ENCODE measurements around the gene UPF2.

Gene UPF2

GRCh38 chr10:11933577-11934223 is 108.9 kb downstream of the UPF2 start:
- no peak overlapping the region for H3K27ac ChIP-seq
- TF ChIP-seq, protein P1, sequence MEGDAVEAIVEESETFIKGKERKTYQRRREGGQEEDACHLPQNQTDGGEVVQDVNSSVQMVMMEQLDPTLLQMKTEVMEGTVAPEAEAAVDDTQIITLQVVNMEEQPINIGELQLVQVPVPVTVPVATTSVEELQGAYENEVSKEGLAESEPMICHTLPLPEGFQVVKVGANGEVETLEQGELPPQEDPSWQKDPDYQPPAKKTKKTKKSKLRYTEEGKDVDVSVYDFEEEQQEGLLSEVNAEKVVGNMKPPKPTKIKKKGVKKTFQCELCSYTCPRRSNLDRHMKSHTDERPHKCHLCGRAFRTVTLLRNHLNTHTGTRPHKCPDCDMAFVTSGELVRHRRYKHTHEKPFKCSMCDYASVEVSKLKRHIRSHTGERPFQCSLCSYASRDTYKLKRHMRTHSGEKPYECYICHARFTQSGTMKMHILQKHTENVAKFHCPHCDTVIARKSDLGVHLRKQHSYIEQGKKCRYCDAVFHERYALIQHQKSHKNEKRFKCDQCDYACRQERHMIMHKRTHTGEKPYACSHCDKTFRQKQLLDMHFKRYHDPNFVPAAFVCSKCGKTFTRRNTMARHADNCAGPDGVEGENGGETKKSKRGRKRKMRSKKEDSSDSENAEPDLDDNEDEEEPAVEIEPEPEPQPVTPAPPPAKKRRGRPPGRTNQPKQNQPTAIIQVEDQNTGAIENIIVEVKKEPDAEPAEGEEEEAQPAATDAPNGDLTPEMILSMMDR (IDR thresholded peaks at IDR 0.05), result no peak
- no peak for TF ChIP-seq ZFX (IDR thresholded peaks at IDR 0.05; ENCODE audit: borderline replicate concordance)

DNA sequence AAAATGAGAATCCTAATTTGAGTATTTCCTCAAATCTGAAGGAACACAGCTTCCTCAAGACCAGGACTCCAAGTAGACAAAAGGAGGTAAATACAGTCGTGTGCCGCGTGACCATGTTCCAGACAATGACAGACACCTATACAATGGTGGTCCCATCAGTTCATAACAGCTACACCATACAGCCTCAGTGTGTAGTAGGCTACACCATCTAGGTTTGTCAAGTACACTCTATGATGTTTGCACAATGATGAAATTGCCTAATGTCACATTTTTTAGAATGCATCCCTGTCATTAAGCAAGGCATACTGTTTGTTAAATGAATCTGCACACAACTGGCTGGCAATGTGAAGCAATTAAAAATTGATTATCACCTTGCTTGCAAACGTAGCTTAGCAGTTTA is 111.6 kb downstream of the UPF2 start:
- H3K27ac ChIP-seq, result no peak overlapping the region
- TF ChIP-seq ZFX (IDR thresholded peaks at IDR 0.05; ENCODE audit: borderline replicate concordance), result no peak

GRCh38 chr10:11930312-11930978 is 112.2 kb downstream of the UPF2 start:
- H3K27ac ChIP-seq, result no peak overlapping the region
- TF ChIP-seq ZFX (IDR thresholded peaks at IDR 0.05; ENCODE audit: borderline replicate concordance), result no peak
- TF ChIP-seq, protein P1 (IDR thresholded peaks at IDR 0.05), result no peak

- TF ChIP-seq, protein P1 (IDR thresholded peaks at IDR 0.05), result no peak
- TF ChIP-seq ZFX (IDR thresholded peaks at IDR 0.05; ENCODE audit: borderline replicate concordance), result no peak
- H3K27ac ChIP-seq, result no peak overlapping the region
These were observed 114.9 kb downstream of the UPF2 start for GRCh38 chr10:11927746-11928145.

DNA sequence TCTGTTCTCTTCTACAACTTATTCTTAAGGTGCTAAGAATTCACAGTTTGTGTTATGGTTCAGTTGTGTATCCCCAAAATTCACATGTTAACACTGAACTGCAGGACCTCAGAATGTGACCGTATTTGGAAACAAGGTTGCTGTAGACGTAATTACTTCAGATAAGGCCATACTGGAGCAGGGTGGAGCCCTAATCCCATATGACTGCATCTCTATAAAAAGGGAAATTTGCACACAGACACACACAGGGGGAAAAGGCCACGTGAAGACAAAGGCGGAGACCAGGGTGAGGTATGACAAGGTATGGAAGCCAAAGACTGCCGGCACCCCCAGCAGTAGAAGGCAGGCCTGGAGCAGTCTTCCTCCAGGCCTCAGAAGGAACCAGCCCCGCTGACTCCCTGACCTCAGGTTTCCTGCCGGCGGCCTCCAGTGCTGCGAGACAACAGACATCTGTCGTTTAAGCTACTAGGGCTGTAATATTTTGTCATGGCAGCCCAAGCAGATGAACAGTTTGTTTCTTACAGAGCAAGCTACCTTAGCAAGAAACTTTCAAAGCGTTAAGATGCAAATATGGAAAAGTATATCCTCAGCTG is 120.7 kb downstream of the UPF2 start:
- no peak overlapping the region for H3K27ac ChIP-seq
- TF ChIP-seq, protein P1 (IDR thresholded peaks at IDR 0.05), result no peak

- TF ChIP-seq, protein P1 (IDR thresholded peaks at IDR 0.05), result no peak
- TF ChIP-seq ZFX (IDR thresholded peaks at IDR 0.05; ENCODE audit: borderline replicate concordance), result no peak
- no peak overlapping the region for H3K27ac ChIP-seq
These were observed 123.3 kb downstream of the UPF2 start for GRCh38 chr10:11919271-11919670.

DNA sequence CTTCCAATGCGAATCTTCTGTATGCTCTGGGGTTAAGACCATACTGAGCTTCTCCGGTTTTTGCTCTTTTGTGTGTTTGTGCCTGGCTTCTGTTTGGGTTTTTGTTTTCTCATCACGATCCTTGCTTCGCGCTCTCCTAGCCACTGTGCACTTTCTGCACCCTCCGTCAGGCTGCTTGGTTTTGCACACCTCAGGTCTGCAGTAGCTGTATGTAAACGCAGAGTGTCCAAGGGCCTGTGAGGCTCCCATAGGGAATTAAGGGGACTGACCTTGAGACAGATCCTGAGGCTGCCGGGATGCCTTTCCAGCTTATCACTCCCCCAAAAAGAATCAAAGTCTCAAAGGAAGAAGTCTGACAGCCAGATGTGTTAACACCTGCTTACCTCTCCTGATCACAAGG is 124.2 kb downstream of the UPF2 start:
- no peak overlapping the region for H3K27ac ChIP-seq
- TF ChIP-seq, protein P1 (IDR thresholded peaks at IDR 0.05), result no peak
- TF ChIP-seq ZFX (IDR thresholded peaks at IDR 0.05; ENCODE audit: borderline replicate concordance), result no peak
